Vagina (tissue), 2 donors: ENCODE data around the gene SPAG8. TPM values are rescaled to one million over a fixed set of nuclear protein-coding genes. Genes with fewer than 3 reads are reported as not detected.
A peak's percentile ranks its signal among the peaks of the same experiment; 100 is the strongest.

Experiments
- DNase-seq, 2 donors: peaks; one replicate each; pipeline ENCODE4 v3.0.0-alpha.2; 2017; ENCODE audit errors: extremely low spot score in 2 of 2
- H3K27ac ChIP-seq: fragments of 200-600 bp; sonication (generic); one replicate; pipeline ENCODE4 v1.5.1; 2019
- H3K27me3 ChIP-seq: fragments of 200-600 bp; sonication (generic); one replicate; pipeline ENCODE4 v1.5.1; 2019
- H3K36me3 ChIP-seq, 2 donors: fragments of 200-600 bp; sonication (generic); one replicate each; pipeline ENCODE4 v1.5.1; 2017 to 2019
- H3K4me1 ChIP-seq: fragments of 200-600 bp; sonication (generic); one replicate; pipeline ENCODE4 v1.5.1; 2019
- H3K4me3 ChIP-seq, 2 donors: fragments of 200-600 bp; sonication (generic); 1 replicate in 1 of 2; 2 replicates in 1 of 2; pipeline ENCODE4 v1.5.1; 2016 to 2019
- H3K9me3 ChIP-seq: fragments of 200-600 bp; sonication (generic); one replicate; pipeline ENCODE4 v1.5.1; 2019
- CTCF ChIP-seq, 3 experiments: fragments of 450-650 bp in 2 of 3; fragments of 200-600 bp in 1 of 3; sonication (generic) in 1 of 3; IDR thresholded peaks; one replicate each; pipeline ENCODE4 v1.5.1; 2017 to 2019; ENCODE audit warnings: antibody characterized with exemption in 3 of 3, mild to moderate bottlenecking in 2 of 3, moderate library complexity in 2 of 3
- POLR2A ChIP-seq, 2 donors: fragments of 450-650 bp; IDR thresholded peaks; one replicate each; pipeline ENCODE4 v1.6.1; 2017; ENCODE audit warnings: antibody characterized with exemption in 2 of 2, mild to moderate bottlenecking in 2 of 2, moderate library complexity in 2 of 2
- POLR2AphosphoS5 ChIP-seq, 2 donors: sonication (generic); formaldehyde crosslinking; IDR thresholded peaks; one replicate each; pipeline ENCODE4 v1.9.0; 2017; ENCODE audit warnings: antibody characterized with exemption in 2 of 2, mild to moderate bottlenecking in 2 of 2, low read depth in 1 of 2; ENCODE audit not compliant: insufficient read depth in 1 of 2
- intact Hi-C: fragments of 100-400 bp; cut with DNase I; formaldehyde crosslinking; loops from one replicate; pipeline ENCODE4 v1.15.1; 2023
- total RNA-seq: library from RNA; depleted of rRNA; stranded (reverse); fragments of >200 nt; gene quantifications from one replicate; pipeline ENCODE4 v1.2.3, GENCODE V29; 2016

The SPAG8 gene
- total RNA-seq, 1 donor from 2014 or later: not detected

- TF ChIP-seq CTCF (IDR thresholded peaks at IDR 0.05) (no peak), POLR2AphosphoS5 (IDR thresholded peaks at IDR 0.05; ENCODE audit: insufficient read depth in 1 of 2, low read depth in 1 of 2) (no peak), POLR2A (IDR thresholded peaks at IDR 0.05) (no peak)
- no peak overlapping the region for H3K27ac ChIP-seq
- H3K4me1 ChIP-seq: peaks cover 73% of the 10 kb centered on the region
- no peaks in the 10 kb centered on the region for H3K9me3 ChIP-seq
- H3K4me3 ChIP-seq: no peak overlapping the region
- no peak for DNase-seq
- H3K27me3 ChIP-seq: no peaks in the 10 kb centered on the region
- intact Hi-C loops: no loop called here
- no peaks in the 10 kb centered on the region for H3K36me3 ChIP-seq
Observed at GRCh38 chr9:35831040-35831439, 19.0 kb upstream of the SPAG8 start.

- peaks cover 69% of the 10 kb centered on the region for H3K4me1 ChIP-seq
- H3K27ac ChIP-seq: peak overlapping the region; percentile 95
- no peak for TF ChIP-seq POLR2A (IDR thresholded peaks at IDR 0.05)
- no peaks in the 10 kb centered on the region for H3K36me3 ChIP-seq
- DNase-seq: no peak
- no peaks in the 10 kb centered on the region for H3K27me3 ChIP-seq
- H3K4me3 ChIP-seq: peak overlapping the region; percentile 49 to 66
- intact Hi-C loops: no loop called here
- H3K9me3 ChIP-seq: no peaks in the 10 kb centered on the region
Observed at GRCh38 chr9:35829764-35830096, 17.7 kb upstream of the SPAG8 start.

GRCh38 chr9:35829084-35829763 is 17.2 kb upstream of the SPAG8 start, which contains the start of gene TMEM8B:
TSS of gene TMEM8B (plus strand) at chr9:35829228. CDS start at chr9:35829448, 220 bp downstream.
- intact Hi-C loops: no loop called here
- Histone ChIP-seq H3K4me1 (peaks cover 67% of the 10 kb centered on the region), H3K4me3 (peak within 1 kb of the TSS; percentile 49 to 66), H3K27ac (peak within 1 kb of the TSS; percentile 95), H3K27me3 (no peaks in the 10 kb centered on the region), H3K9me3 (no peaks in the 10 kb centered on the region), H3K36me3 (no peaks in the 10 kb centered on the region)
- DNase-seq: peak in 1 of 2 donors; percentile 97
- peak in 1 of 2 donors; percentile 63 for TF ChIP-seq POLR2A (IDR thresholded peaks at IDR 0.05)
- TF ChIP-seq CTCF (IDR thresholded peaks at IDR 0.05): no peak
- peak in 1 of 2 donors; percentile 60 for TF ChIP-seq POLR2AphosphoS5 (IDR thresholded peaks at IDR 0.05; ENCODE audit: insufficient read depth in 1 of 2, low read depth in 1 of 2)

GRCh38 chr9:35828716-35829083 is 16.6 kb upstream of the SPAG8 start, which contains the start of gene FAM221B:
TSS of gene FAM221B (minus strand) at chr9:35828732. CDS start at chr9:35826161, 2,571 bp downstream.
- Histone ChIP-seq H3K4me3 (peak within 1 kb of the TSS; percentile 49 to 66), H3K27ac (peak within 1 kb of the TSS; percentile 95), H3K9me3 (no peaks in the 10 kb centered on the region), H3K4me1 (peaks cover 67% of the 10 kb centered on the region), H3K27me3 (no peaks in the 10 kb centered on the region), H3K36me3 (no peaks in the 10 kb centered on the region)
- intact Hi-C loops: no loop called here
- DNase-seq: no peak
- no peak for TF ChIP-seq POLR2AphosphoS5 (IDR thresholded peaks at IDR 0.05; ENCODE audit: insufficient read depth in 1 of 2, low read depth in 1 of 2)

- Histone ChIP-seq H3K36me3 (no peaks in the 10 kb centered on the region), H3K4me1 (peaks cover 56% of the 10 kb centered on the region), H3K4me3 (no peak overlapping the region), H3K27me3 (no peaks in the 10 kb centered on the region), H3K27ac (no peak overlapping the region), H3K9me3 (no peaks in the 10 kb centered on the region)
- no peak for TF ChIP-seq CTCF (IDR thresholded peaks at IDR 0.05)
- no peak for TF ChIP-seq POLR2A (IDR thresholded peaks at IDR 0.05)
- no peak for TF ChIP-seq POLR2AphosphoS5 (IDR thresholded peaks at IDR 0.05; ENCODE audit: insufficient read depth in 1 of 2, low read depth in 1 of 2)
- intact Hi-C loops: no loop called here
- no peak for DNase-seq
Observed at GRCh38 chr9:35827486-35827885, 15.4 kb upstream of the SPAG8 start.

GRCh38 chr9:35826071-35826701 is 14.1 kb upstream of the SPAG8 start:
- peak; percentile 54 to 73 (median 57) for TF ChIP-seq CTCF (IDR thresholded peaks at IDR 0.05)
- no peak for TF ChIP-seq POLR2A (IDR thresholded peaks at IDR 0.05)
- peak in 1 of 2 donors; percentile 22 for TF ChIP-seq POLR2AphosphoS5 (IDR thresholded peaks at IDR 0.05; ENCODE audit: insufficient read depth in 1 of 2, low read depth in 1 of 2)
- Histone ChIP-seq H3K9me3 (no peaks in the 10 kb centered on the region), H3K27ac (peak overlapping the region; percentile 45), H3K27me3 (no peaks in the 10 kb centered on the region), H3K36me3 (no peaks in the 10 kb centered on the region), H3K4me3 (no peak overlapping the region), H3K4me1 (peaks cover 45% of the 10 kb centered on the region)
- no peak for DNase-seq
- intact Hi-C loops: no loop called here
